ENCODE data around the gene TMEM266.
A peak's percentile ranks its signal among the peaks of the same experiment; 100 is the strongest.

Gene TMEM266

DNA sequence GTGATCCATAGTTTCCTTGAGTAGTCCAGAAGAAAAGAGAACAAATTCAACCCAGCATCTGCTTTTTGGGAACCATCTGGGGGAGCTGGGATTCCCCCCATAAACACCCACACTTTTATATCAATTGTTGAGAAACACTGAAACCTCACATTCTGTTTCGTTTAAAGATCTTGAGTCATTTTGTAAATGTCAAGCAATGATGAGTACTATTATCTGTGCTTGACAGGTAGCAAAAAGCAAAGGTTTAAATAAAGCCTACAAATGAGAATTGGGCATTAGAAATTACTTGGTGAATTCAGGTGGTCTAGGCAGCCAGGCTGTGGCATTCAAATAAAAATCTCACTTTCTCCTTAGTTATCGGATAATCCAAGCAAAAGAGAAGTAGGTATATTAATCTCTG lies 75.7 kb downstream of the TMEM266 start:
- no peak for DNase-seq

DNA sequence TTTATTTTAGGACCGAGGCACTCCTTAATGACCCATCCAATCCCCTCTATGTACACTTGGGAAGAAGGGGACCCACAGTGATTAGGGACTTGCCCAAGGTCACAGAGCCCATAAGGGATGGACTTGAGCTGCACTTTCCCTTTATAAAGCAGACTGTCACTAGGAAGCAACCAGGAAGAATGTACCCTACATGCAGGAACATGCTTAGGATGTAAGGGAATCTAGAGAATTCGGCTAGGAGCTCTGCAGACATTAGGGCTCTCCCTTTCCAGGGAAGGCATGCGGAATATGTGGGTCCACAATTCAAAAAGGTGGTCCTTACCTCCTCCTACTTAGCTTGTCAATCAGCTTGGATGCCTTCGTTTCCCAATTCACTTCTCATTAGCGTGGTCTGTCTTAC lies 78.7 kb downstream of the TMEM266 start:
- no peak for DNase-seq

DNA sequence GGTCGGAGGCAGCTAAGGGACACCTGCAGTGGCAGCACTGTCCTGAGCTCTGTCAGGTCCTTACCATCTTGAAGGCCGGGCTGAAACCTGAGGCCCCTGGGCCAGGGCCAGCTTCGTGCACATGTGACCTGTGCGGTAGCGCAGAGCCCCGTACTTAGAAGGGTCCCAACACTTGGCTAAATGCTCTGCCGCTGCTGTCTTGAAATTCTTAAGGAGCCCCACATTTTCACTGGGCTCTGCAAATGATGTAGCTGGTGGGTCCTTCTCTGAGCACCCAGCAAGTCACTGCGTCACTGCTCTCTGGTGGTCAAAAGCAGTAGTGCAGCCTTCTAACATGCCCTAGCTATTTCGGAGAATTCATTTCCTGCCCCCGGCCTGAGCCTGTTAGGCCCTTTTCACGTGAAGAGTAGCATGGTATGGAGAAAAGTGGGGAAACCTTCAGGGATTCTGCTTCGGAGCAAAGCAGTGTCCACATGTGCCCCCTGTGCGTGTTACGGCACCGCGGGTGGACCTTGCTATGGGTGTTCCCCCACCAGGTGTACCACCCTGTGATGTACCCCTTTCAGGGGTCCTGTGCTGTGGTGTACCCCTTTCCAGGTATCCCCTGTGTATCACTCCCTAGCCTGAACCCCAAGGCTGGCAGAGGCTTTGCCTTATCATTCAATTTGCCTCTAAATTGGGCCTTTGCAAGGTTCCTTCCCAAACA lies 79.7 kb downstream of the TMEM266 start:
- peak; percentile 80 for DNase-seq

DNA sequence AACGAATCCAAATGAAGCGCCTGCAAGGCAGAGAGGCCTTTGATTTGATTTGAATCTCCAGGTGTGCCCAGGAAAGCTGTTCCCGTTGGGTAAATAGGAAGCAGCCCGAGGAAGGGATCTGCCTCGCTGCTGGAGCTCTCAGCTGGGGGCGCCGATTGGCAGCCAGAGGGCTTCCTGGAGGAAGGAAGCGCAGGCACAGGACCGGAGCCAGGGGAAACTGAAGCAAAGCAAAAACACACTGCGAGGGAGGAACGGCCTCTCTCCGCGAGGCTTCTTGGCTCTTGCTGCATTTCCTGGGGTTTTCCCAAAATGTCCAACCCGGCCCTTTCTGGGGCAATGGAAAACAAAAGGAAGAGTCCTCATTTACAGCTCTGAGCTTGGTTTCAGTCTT lies 80.3 kb downstream of the TMEM266 start:
- DNase-seq = no peak

DNA sequence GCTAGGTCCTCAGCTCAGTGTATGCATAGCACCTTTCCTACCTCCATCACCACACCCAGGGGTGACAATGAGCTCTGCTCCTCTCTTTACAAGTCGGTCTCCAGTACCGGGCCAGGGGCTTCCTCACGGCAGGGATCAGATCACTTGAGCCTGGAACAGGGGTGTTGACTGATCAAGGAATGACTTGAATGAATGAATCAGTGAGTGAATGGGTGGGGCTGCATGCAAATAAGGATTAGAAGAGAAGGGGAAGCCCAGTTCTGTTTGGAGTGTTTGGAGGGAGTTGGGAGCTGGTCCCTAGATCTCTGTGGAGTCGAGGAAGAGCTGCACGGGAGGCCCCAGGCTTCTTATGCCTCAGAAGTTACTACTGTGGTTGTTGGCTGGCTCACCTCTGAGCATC lies 87.0 kb downstream of the TMEM266 start:
- no peak for DNase-seq

DNA sequence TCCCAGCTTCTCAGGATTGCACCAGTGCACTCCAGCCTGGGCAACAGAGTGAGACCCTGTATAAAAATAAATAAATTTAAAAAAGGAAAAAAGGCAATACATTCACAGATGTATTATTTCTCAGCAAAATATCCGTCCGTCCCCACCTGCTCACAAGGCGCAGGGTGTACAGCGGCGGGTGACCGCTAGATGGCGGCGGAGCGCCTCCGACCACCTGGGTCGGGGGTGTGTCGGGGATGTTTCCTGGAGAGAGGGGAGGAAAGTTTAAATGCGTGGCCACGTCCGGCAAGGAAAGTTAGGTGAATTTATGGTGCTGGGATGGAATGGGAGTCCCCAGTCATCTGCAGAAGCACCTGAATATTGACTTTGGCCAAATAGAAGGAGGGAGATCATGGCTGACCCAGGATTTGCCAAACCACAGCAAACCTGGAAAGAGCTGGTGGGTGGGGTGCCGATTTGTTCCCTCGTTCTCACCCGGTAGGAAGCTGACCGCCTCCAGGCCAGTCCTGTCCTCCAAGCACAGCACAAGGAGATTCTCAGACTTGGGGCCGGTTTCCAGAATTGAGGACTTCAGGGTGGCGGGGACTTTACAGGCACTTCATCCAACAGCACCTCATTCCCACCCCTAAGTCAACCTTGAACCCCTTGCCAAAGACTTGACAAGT lies 88.3 kb downstream of the TMEM266 start:
- peak; percentile 83 for DNase-seq

DNA sequence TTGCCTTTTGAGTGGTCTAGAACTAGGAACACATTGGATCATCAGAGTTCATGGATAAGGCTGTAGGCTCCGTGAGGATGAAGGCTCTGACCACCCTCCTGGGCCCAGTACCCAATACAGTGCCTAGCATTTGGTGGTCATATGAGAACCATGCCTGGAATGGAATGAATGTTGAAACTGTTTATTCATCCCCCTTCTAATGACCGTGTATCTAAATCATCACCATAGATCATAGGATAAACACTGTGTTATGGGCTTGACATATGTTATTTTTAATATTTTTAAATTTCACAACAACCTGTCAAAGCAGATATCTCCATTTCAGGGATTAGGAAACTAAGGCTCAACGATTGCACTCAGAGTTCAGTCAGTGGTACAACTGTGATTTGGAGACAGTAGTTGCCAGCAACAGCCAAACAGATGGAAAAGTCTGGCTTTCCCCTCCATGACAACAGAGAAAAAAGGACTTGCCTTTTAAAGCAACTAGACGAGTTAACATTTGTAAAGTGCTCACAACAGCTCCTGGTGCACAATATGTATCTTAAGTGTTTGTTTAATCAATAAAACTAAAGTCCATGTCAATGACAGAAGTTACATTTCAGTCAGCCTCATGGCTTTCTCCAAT lies 89.6 kb downstream of the TMEM266 start:
- no peak for DNase-seq

DNA sequence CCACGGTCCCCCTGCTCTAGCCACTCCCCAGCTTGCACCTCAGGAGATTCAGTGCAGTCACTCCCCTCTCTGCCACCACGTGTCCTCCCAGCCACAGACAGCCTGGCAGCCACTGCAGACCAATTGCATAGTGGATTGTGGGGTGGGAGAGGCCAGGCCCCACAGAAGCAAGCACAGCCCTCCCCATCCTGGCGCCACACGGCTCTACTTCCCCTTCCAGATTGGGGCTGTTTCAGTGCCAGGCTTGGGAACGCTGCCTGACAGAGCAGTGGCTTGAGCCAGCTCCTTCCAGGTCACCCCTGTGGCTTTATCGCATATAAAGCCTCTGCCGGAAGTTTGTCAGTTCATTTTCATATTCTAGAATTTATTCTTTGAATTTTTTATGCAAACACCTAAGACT lies 90.7 kb downstream of the TMEM266 start:
- no peak for DNase-seq

DNA sequence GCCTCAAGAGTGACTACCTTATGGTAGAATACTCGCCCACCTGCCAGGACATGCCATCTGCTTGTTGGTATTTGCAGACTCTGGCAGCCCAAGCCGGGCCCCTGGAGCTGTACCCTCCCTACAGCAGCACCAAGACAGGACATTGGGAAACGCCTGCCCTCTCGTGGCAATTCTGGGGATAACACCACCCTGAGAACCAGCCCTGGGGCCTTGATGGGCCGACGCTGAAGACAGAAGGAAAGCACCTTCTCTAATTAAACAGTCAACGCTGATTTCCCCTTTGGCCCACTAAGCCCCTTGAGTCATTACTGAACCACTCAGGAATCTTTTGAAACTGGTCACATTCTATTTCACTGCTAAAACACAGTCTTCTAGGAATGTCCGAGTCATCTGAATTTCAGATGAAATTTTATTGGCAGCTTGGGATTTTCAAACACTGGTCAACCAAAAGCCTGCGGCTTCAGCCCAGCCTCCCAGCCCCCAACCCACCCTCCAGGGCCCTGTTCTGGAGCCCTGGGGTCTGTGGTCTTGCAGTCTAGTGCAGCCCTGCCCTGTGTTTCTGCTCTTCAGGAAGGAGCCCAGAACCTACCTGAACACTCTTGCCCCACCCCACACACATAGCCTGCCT lies 91.3 kb downstream of the TMEM266 start:
- peak; percentile 85 for DNase-seq

DNA sequence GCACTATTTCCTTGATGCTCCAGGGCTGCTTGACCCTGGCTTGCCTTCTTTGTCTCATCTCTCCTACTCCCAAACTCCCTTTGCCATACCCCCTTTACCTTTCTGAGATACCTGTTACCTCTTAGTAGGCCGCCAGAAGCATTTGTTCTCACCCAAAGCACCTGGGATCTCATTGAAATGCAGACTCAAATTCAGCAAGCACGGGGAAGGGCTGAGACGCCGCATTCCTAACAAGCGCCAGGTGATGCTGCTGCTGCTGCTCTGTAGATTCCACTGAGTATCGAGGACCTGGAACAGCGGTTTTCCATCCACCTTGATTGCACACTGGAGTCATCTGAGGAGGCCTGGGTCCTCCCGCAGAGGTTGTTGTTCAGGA lies 91.8 kb downstream of the TMEM266 start:
- no peak for DNase-seq

DNA sequence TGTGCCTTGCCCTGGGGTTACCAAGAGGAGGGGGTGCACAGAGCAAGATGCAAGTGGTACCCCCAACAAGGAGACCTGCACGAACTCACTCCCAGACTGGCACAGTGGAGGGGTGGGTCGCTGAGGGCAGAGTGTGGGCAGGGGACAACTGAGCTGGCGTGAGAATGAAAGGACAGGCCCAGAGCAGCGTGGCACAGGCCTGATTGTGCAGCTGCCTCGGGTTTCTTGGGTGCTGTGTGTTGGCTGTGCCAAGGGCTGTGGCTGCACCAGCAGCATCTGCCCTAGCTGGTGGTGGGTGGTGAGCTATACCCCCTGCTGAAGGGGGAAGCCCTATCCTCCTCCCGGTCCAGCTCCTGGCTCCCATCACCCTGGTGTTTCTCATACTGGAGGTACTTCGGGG lies 92.4 kb downstream of the TMEM266 start:
- DNase-seq = no peak

DNA sequence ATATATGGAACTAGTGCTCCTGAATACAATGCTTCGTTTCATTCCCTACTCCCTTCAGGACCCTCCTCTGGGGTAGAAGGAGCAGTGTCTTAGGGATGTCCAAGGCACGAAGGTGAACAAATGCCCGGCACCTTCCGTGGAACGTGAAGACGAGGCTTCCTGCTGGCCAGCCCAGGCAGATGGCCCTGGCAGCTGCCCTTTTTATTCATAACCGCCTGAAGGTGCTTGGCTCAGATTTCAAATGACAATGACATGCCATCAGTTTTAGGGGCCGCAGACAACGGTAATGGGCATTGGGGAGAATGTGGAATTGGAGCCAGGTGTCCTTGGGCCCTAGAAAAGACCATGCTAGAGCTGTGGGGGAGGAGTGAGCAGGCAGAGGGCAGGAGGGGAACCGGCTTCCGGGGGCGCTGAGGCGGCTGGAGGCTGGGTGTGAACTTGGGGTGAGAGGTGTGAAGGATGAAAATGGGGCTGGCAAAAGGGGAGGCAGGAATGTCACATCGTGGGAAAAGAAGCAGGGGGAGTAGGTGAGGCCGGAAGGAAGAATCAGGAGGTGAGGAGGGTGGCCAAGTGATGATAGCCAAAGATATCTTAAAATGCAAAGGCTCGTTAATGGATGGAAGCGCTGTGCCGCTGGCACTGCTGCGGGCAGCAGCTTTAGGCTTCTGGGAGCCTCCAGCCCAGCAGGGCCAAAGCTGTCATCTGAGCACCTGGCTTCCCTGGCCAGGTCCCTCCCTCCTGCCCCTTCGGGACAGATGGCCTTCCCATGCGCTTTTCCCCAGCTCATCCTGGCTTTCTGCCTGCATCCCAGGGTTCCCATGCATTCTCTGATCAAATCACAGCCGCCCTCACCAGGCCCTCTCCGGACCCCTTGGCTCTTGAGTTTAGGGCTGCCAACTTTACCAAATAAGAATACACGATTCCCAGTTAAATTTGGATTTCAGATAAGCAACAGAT lies 93.7 kb downstream of the TMEM266 start:
- no peak for DNase-seq

DNA sequence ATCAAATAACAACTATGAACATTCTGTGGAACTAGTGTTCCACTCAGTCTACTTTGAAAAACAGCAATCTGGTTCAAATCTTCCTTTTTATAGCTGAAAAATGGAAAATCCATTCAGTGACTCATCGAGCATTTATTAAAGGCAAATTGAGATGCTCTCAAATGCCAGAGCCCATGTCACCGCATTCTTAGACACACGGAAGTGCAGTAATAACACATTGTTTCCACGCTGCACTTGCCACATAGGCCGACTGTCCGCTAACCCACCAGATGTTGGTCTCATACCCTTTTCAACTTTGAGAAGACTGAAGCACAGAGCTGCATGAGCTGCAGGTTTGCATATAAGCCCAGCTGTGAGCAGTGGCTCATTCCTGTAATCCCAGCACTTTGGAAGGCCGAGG lies 95.9 kb downstream of the TMEM266 start:
- DNase-seq = no peak

DNA sequence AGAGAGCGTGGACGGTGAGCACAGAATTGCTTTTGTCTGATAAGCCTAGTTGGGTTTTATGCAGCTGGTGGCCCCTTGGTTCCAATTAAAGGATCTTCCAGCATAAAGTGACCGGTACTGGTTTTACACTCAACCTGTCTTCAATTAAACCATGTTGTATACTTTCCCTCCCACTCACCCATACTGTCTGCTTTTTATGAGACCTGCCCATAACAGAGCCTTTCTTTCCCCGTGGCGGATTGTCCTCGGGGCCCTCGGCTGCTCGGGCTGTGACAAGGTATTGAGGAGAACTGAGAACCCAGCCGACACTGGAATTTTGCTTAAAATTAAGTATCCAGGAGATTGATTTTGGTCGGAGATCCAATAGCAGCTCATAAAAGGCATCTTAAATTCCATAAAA lies 98.4 kb downstream of the TMEM266 start:
- DNase-seq = no peak

DNA sequence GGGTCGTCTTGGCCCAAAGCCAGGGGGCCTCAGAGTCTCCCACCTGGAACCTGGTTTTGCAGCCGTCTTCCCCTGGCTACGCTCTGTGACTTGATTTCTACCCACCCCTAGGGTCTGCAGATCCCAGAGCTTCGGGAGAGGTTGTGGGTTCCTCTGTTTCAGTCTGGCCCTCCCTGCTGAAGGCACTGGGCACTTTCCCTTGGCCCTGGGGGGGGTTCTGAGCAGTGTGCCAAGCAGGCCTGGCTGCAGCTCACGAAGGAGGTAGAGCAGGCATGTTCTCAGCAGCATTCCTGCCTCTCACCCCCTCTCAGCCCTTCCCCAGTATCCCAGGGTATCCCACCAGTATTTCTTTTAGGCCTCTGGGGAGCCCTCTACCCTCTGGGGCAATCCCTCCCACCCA lies 99.0 kb downstream of the TMEM266 start:
- no peak for DNase-seq

DNA sequence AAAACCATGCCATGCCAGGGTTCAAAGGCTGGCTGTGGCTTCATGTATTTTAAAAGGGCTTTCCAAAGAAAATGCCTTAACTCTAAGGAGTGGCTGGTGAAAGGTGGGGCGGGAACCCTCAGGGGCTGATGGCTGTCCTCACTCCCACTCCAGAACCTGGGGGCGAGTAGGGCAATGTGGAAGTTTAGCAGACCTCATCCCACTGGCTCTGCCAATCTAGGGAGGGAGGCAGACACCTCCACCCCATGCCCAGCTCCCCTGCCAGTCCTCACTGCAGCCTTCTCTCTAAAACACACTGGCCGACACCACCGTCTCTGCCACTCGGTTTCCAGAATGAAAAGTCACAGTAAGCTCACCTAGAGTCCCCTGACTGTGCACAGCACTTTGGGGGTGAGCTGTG lies 99.5 kb downstream of the TMEM266 start:
- no peak for DNase-seq

DNA sequence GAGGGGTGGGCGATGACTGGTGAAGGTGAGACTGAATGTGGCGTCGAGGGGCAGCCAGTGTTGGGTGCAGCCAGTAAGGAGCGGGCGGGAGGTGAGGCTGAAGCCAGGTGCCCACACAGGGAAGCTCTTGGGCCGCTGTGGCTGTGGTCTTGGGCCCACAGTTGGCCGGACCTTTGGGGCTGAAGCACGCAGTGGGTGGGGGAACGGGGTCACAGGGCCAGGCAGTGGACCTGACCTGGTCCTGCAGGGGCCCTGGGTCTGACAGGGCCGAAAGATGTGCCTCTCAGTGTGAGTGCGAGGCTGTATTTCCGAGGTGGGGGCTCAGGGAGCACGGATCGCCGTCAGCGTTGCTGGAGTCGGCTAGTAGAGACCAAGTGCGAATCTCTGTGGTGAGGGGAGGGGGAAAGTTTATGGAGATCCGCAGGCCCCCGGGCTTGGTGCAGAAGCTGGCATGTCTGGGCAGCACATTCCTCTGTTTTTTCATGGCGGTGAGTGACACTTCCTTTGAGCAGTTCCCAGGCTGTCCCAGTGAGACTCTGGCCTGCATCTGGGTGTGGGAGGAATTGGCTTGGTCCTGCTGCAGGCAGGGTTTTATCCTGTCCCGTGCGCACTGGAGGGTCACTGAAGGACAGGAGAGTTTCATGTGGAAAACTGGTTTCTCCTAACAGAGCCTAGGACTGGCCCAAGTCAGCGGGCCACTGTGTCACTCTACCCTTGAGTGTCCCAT lies 100.8 kb downstream of the TMEM266 start:
- DNase-seq = no peak

DNA sequence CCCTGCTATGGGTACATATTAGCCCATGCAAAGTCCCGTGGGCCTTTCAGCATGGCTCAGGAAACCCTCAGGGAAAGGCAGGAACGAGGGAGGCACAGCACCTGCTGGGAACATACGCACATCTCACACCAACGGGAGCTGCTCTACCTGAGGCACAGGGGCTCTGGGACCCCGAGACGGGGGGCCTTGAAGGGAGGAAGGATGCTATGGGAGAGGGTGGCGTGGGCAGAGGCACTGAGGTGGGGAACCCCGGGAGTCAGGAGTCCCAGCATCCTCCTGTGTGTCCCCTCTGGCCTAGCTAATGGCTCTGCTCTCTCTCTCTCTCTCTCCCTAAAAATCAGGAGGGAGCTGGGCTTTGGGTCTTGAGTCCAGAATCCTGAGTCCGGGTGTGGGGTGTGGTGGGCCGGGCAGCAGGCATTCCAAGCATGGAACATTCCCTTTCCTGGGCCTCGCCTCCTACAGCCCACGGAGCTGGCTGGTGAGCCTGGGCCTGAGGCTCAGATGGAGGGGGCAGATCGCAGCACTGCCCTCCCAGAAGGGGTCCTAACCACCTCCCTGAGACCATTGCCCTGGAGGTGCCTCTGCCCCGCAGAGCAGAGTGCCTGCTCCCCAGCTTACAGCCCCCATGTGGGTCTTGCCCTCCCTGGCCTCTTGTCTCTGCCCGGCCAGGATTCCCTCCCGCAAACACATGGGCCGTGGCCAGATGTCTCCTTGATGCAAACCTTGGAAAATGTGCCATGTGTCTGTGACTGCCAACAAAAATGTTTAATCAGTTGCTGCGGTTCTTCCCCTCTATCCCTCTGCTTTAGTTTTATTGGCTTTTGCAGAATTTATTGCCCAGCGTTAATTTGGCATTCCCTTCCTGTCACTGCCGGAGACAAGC lies 101.6 kb downstream of the TMEM266 start:
- DNase-seq = peak; percentile 64

DNA sequence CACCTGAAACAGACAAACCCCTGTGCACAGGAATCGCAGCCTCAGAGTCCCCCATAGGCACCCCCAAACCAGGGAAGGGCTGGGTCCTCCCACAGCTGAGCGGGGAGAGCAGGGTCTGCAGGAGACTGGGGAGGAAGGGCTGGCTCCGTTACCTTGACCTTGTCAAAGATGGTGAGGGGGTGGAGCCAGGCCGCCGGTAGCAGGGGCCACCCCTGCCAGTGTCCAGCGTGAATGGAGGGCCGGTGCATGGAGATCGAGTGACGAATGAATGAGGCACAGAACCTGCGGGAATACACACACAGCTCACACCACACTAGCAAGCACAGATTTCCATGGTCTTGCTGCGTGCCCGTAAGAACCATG lies 102.2 kb downstream of the TMEM266 start:
- DNase-seq = no peak

DNA sequence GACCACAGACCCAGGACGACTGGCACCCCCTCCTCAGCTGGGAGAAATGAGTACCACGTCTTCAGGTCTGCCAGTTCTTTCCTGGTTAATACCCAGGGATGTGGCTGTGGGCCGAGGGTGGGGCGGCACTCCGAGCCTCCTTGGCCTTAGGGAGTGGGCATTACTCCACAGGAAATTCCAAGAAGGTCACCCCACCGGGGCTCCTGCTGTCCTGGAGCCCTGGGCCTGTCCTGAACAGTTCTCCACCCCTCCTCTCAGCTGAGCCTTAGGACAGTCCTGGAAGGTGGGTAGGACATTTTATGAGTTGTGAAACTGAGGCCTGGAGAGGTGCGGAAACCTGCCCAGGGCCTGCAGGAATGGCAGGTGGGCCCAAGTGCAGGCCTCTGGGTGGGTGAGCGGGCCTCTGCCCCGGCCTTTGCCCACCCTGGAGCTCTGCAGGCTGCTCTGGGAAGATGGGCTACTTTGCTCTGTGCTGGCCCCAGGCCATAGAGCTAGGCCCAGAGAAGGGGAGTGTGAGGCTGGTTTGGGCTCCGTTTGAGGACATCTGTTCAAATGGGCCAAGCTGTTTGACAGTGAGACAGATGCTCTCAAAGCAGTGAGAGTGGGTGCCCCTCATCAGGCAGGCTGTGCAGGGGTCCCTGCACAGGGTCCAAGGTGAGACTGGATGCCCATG lies 103.1 kb downstream of the TMEM266 start:
- DNase-seq = no peak
